Islet of Langerhans (tissue), 1 donor: ENCODE measurements around the gene SNCAIP.
"Not testable (repeated sequence)": the region's sequence is repeated elsewhere in the genome, so short reads cannot be mapped to it uniquely, and the experiment has no call there.

ENCODE experiments used
- FAIRE-seq: peaks from one replicate; lab custom pipeline; 2011; peaks lifted over from hg19 to GRCh38; lab: Jason Lieb, UNC

SNCAIP gene

DNA sequence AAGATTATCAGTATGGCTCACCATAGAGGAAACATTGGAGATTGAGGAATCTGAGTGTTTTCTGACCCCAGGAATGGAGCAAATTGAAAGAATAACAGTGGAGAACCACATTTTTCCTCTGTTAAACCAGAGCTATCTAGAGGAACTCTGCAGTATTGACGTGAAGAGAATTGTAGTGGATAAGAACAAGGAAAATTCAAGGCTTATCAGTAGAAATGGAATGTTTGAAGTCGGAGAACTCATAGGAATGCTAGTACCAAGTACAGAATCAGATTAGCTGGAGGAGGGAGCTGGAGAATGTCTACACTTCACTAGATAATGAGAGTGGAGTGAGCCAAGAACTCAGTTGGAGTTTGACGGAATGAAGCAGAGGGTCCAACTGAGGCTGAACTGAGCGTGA is 50.3 kb downstream of the SNCAIP start:
- FAIRE-seq = no peak

DNA sequence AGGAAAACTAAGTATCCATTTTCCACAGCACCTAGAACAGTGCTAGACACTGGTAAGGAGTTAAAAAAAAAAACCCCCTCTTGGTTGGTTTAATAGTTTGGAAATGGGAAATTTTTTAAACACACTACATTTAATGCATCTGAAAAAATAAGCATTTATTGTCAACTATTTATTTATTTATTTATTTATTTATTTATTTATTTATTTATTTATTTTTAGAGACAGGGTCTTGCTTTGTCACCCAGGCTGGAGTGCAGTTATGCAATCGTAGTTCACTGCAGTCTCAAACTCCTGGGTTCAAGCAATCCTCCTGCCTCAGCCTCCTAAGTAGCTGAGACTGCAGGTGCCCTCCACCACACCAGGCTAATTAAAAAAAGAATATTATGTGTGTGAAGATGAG is 51.6 kb downstream of the SNCAIP start:
- no peak for FAIRE-seq

DNA sequence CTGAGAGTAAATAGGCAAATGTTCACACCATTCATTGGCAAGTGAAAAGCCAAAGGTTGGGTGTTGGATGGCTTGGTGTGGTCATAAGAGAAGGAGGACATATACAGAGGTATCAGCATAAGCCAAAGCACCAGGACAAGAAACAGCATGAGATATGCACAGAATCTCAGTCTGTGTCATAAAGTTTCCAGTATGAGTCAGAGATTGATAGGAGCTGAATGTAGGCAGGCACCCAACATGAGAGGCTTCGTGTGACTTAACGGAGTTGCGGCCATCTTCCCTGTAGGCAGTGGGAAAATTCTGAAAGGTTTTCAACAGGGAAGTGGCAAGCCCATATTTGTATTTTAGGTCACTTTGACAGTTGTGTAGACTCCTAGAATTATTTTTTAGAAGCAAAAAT is 54.5 kb downstream of the SNCAIP start:
- FAIRE-seq = no peak

DNA sequence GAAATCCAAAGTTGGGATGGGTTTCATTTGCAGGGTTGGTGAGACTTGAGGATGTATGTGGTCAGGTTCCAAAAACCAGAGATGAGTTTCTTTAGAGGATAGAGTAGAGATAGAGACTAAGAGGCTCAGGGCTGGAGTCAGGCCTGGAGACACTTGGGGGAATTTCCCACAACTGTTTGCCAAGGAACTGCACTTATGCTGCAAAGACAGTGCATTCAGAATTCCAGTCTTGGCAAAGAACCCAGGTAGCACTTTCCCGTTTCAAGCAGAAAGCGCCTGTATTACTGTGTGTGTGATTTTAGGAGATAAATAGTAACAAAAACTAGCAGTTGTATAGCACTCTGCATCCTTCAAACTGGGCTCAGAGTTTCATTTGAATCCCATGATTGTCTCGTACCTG is 55.4 kb downstream of the SNCAIP start:
- FAIRE-seq = no peak

DNA sequence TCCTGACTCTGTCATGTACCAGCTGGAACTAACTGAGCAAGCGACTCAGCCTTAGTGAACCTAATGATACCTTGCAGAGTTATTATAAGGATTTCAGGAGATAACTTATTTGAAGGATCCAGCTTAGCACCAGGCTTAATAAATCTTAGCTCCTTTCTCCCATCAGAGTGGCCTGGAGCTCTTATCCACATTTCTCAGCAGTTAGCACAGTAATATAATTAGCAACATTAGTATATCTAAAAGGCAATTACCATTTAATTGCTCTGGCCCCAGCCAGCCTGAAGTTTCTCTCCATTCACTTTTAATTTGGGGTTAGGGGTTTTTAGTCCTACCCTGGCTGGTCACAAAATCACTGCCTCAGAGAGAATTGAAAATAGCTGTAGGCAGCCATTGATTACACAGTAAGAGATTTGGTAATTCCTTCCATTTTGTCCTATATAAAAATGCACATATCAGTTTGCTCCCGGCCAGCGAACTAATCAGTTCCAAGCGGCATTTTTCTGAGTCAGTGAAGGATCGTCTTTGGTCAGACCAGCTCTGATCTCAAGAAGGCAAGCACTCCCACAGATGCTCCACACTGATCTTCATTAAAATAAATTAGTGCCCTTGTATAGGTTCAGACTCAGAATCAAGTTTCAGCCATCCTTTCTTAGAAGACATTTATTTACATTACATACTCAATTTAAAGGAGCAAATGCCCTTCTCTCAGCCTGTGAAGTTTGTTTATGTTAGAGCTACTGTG is 56.6 kb downstream of the SNCAIP start:
- no peak for FAIRE-seq

DNA sequence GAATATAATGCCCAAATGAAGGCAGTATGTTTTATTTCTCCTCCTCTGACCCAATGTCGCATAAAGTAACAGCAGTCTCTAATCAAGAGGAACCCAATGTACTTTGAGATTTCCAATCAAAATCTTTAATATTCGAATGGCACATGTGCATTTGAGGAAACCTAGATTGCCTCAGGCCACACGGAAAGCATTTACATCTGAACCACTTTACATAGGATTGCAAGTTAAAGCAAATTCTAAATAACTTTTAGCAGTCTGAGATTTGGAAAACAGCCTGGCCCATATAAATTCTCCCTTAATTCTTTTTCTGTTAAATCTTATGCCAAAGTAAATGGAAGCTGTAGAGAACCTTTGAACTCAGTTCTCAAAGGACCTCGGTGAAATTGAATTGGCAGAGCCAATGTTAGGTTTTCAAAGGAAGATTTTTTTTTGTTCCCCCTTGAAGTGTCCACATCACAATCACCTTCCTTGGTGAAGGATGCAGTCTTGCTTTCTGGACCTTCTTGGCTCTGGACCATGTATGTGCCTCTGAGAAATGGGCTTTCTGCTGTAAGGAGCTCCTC is 57.3 kb downstream of the SNCAIP start:
- no peak for FAIRE-seq

DNA sequence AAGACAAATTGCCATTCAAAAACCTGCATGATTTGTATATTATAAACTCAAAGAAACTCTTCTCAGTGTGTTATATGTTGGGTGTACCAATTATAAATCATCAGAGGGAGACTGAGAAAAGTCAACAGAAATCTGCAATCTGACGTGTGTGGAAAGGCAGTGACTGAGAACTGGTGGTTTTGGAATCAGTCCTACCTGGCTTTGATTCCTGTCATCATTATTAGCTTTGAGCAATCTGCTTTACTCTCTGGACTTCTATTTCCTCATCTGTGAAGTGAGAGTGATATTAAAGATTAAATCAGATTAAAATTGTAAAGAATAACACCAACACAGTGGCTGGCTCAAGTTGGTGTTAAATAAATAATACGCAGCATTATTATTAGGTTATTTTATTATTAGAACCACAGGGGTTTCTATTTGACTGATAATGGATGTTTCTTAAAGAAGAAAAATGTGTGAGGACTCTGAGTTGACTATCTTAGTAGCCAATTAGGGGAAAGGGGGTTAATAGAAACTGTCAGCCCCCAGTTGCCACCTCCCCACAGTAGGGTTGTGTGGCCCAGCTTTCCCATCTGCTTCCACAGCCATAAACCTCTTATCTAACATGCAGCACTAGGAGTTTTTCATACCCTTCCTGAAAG is 59.6 kb downstream of the SNCAIP start:
- no peak for FAIRE-seq

DNA sequence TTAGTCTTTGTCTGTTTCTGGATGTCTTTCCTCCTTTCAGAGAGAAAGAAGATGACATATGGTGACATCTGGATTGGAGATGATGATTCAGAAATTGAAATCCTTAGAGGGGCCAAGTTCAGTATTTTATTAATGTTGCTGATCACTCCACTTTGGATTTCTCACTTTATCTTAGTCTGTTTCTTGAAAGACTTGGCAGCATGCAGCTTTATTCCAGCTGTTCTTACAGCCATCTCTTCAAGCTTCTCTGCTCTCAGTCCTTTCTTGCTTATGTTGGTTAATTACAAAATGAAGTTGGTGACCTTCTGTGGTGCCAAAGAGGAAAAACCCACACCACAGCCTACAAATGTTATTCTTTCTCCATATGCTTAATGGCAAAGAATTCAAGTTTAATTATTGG is 62.1 kb downstream of the SNCAIP start:
- FAIRE-seq = no peak

DNA sequence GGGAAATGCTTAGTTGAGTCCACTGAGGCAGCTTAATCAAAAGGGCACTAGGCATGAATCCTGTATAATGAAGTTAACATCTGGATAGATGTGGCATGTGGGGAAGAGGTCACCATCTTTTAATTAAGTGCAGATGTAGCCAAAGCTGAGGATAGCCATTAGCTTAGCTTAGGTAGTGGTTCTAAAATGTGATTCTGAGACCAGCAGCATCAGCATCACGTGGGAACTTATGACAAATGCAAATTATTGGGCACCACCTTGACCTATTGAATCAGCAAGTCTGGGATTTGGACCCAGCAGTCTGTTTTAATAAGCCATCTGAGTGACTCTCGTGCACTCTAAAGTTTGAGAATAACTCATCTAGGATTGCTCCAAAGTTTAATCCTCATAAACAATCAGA is 63.8 kb downstream of the SNCAIP start:
- FAIRE-seq = no peak

DNA sequence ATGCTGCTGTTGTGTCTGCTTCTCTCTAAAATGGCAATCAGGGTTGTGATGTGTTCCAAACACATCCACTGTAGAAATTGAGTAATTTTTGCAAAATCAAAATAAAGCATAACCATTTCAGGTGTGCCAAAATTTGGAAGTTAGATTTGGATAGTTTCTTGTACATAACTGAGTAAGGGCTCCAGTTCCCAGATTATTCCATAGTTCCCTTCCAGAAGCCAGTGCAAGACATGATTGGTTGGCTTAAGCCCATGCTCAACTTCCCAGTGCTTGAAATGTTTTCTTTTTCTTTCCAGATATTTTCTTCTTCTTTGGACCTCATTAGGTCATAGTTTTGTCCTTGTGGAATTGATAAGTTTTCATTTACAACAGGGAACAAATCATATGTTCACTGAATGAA is 64.2 kb downstream of the SNCAIP start:
- FAIRE-seq = no peak

DNA sequence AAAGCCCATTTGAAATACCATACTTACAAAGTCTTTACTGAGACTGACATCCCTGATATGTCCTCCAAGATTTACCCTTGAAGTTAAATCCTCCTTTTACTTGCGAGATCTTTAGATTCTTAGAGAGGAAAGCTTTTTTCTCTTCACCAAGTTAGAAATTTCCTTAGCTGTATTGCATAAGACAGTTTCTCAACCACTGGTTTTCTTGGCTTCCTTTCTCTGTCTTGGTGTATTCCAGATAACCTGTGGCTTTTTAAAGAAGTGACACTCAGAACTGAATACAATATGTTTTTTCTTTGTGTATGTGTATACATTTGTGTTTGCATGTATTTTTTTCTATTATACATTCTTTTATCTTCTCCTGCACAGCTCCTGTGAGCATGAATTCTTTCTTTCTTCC is 65.0 kb downstream of the SNCAIP start:
- FAIRE-seq = no peak

DNA sequence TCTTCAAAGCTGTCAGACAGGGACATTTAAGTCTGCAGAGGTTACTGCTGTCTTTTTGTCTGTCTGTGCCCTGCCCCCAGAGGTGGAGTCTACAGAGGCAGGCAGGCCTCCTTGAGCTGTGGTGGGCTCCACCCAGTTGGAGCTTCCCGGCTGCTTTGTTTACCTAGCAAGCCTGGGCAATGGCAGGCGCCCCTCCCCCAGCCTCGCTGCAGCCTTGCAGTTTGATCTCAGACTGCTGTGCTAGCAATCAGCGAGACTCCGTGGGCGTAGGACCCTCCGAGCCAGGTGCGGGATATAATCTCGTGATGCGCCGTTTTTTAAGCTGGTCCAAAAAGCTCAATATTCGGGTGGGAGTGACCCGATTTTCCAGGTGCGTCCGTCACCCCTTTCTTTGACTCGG is 70.9 kb downstream of the SNCAIP start:
- not testable (repeated sequence) for FAIRE-seq

DNA sequence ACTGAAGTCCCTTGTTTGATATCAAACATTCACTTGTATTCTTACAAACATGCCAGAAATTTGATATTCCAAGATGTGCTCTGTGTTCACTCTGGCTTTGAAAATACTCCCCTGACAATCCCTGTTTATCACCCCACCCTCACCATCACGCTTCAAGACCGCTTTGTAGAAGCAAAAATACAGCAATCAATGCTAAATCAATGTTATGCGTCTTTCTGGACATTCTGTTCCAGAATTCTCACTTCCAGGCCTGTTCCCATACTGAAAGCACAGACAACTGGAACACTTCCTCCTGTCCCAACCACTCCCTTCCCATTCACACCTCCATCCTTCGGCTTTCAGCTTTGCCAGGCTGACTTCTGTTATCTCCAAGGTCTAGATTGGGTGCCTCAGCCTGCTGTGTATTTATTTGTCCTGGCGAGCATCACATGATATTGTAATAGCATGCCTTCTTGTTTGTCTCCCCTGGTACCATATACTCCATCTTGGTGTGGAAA is 72.8 kb downstream of the SNCAIP start:
- FAIRE-seq = no peak

DNA sequence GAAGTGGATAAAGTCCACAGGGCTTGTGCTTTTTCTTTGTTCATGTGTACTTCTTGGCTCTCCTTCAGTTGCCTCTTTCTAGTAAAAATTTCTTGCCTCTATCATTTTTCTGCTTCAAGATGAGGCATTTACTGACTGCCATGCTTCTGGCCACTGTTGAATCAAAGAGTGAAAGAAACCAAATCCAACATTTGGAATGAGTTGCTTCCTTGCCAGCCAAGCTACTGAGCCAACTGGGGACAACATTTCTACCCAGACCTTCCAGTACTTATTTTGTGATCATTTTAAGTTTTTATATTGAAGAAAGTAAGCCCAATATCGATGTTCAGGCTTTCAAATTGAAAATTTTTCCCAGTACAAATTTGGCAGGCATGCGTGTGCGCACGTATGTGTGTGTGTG is 73.2 kb downstream of the SNCAIP start:
- FAIRE-seq = no peak

DNA sequence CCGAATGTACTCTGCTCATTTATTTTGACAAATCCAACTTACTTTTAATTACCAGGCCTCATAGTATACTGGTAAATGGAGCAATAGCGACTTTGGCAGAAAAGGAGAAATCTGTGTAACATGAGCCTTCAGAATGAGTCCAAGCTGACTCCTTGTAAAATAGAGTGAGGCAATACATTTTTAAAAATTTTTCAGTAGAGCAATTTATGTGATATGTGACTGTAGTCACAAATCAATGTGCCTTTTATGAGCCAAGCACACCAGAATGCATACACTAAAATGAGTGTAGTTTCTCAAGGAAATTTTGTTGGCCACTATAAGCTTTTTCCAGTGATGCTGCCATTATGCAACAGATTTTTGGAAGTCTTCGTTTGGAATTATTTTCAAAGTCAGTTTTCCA is 73.8 kb downstream of the SNCAIP start:
- FAIRE-seq = no peak

DNA sequence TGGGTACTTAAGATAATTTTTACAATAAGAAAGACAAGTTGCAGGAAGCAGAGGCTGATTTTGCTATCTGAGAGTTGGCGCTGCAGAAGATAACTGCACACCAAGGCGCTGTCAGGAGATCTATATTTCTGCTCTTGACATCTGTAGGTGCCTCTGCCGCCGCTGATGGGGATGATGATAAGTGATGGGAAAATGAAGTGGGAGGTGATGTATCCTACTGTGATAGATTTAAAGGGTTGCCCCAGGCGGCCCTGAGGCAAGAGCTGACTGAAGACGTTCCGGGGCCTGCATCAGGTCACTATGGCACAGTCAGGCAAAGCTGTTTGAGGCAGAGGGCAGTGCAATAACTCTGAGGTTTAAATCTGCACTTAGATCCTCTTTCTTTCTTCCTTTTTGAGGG is 78.1 kb downstream of the SNCAIP start:
- FAIRE-seq = no peak

DNA sequence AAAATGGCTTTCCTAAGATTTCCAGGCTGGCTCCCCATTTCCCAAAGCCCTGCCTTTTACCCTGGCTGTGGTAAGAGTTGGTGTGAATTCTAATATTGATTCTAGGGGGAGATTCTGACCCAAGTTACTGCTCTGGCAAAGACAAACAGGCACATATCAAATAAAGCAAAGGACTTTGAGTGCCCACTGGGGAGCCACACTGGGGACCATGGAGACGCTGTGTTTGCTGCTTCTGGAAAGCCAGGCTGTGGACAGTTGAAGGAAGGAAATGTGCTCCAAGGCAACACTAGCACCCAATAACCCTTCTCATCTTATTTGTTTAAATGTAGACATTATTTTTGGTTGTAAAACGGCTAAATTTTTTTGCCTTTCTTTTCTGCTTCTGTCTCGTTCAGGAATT is 78.7 kb downstream of the SNCAIP start:
- no peak for FAIRE-seq

DNA sequence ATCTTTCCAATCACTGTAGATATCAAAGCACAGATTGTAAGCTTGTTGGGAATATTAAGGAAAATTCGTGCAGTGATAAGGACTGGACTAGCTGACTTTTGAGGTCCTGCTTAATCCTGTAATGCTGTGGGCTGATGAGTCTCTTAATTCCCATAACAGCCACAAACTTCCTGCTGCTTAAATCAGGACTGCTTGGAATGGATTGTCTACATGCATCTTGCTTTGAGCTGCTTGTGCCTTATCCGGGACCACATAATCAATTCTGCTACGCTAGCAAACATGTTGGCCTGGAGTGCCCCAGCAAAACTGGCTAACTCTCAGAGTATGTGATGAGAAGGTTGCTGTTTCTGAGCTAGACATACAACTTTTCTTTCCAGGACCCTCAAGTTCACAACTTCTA is 79.6 kb downstream of the SNCAIP start:
- no peak for FAIRE-seq

DNA sequence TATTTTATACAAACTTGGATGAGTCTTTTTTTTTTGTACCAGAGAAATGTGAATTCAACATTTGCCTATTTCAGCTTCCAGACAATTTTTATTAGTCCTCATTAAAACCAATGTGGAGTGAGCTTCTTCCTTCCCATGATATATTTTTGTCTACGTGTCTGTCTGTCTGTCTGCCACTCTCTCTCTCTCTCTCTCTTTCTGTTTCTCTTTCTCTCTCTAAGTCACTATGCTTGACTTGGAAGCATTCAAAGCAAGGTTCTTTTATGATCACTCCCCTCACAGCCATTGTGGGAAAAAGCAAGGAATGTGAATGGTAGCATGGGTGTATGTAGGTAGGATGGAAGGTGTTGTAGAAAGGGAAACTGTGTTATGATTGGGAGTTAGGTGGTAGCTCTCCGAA is 80.2 kb downstream of the SNCAIP start:
- FAIRE-seq = no peak

DNA sequence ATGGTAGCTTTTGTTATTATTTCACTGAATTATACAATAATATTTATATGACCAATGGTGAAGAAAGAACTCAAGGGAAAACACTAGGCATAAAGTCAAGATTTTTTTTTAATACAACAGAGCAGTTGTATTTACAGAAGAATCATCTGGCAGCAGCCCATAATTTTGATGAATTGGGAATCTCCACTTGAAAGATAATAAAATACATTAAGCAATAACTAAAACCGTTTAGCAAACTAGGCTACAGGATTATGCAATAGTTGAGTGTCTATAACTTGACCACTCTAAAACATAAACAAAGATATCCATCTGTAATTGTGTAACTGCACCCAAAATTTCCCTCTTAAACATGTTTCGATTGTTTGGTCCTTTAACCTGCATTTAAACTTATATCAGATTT is 80.8 kb downstream of the SNCAIP start:
- no peak for FAIRE-seq

DNA sequence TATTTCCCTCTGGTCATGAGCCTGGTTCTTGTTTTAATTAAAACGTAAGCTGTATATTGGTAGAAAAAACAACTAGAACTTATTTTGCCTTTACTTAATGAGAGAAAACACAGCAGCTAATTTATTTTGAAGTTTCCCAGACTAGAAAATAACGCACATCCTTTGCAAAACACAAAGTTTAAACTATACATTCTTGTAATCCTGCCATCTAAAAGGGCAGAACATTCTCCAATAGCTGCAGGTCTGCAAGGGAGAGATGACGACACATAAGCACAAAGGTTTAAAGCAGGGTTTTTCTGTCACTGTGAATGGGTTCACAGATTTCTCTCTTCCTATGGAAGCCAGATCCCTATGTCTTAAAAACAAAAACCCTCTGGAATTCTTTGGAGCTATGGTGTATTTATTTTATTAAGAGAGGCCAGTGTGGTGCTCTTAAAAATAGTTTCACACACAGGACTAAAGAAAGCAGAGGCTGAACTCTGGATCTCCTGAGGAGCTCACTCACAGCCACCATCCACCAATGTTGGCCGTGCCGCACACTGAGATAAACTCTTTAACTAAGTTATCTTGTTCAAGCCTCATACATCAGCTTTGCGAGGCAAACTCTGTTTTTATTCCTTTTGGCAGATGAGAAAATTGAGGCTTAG is 82.4 kb downstream of the SNCAIP start:
- FAIRE-seq = no peak

DNA sequence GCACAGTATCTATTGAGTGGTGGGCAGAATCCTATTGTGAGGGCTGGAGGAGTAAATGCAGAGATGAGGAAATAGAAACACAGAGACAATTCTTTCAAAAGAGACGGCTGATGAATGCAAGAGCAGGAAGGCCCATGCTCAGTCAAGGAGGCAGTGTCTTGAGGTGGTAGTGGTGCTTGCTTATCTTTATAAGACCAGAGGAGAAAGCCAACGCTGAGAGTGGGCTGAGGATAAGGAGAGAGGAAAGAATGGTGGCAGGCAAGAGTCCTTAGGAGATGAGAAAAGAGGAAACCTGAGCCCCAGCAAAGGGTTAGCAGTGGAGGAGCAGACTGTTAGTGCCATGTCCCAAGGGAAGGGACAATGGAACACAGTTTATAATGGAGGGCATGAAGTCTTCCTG is 86.0 kb downstream of the SNCAIP start:
- FAIRE-seq = no peak

DNA sequence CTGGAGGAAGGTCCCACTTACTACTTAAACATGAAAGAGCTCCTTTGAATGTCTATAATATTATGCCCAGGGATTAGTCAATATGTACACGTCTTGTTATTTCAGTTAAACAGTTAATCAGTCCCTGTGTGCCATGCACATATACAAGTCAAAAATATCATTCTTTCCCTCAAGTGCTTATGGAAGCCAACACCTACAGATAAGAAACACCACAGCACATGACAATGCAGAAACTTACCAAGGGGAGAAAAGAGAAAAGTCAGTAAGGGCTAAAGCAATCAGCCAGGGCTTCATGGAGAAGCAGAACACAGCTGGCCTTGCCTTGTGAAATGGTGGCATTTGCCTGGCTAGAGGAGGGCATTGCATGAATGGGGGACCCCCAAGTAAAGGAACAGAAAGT is 88.3 kb downstream of the SNCAIP start:
- FAIRE-seq = no peak
